Kidney epithelial cell (primary cell): ENCODE measurements around the gene ZNF208. TPM values are rescaled to one million over a fixed set of nuclear protein-coding genes. Genes with fewer than 3 reads are reported as not detected.
"Not testable (repeated sequence)": the region's sequence is repeated elsewhere in the genome, so short reads cannot be mapped to it uniquely, and the experiment has no call there.

ENCODE experiments used
- DNase-seq: peaks from one replicate; pipeline ENCODE4 v3.0.0-alpha.2; 2010; ENCODE audit warnings: low read depth
- H3K27me3 ChIP-seq: 2 replicates; pipeline ENCODE4 v1.6.0; 2011; ENCODE audit warnings: low read length; ENCODE audit not compliant: control insufficient read depth, insufficient read depth
- H3K36me3 ChIP-seq: 2 replicates; pipeline ENCODE4 v1.5.1; 2011; ENCODE audit warnings: low read length; ENCODE audit not compliant: control insufficient read depth, insufficient read depth
- H3K4me3 ChIP-seq: 2 replicates; pipeline ENCODE4 v1.5.1; 2011; ENCODE audit warnings: low read depth, mild to moderate bottlenecking, control low read depth, low read length
- CTCF ChIP-seq: IDR thresholded peaks from 2 replicates; pipeline ENCODE4 v1.5.1; 2011; ENCODE audit warnings: mild to moderate bottlenecking, moderate library complexity, low read length, control low read depth, inconsistent platforms; ENCODE audit not compliant: insufficient read depth, poor library complexity, severe bottlenecking
- total RNA-seq: library from RNA; depleted of rRNA; stranded (reverse); fragments of >200 nt; gene quantifications from 2 replicates; pipeline ENCODE4 v1.2.3, GENCODE V29; 2015

ZNF208 gene
- 0.08 and 0.41 TPM in 2 replicates for total RNA-seq

- not testable (repeated sequence) for H3K36me3 ChIP-seq, H3K4me3 ChIP-seq, DNase-seq, H3K27me3 ChIP-seq
Measured at GRCh38 chr19:22010437-22011143, at the start of gene ZNF208. ZNF208 (minus strand) TSS chr19:22010943; CDS start chr19:22010794, 149 bp downstream.

GRCh38 chr19:22052644-22053013, 41.9 kb upstream of the ZNF208 start:
- no peak for DNase-seq
- peak overlapping the region; percentile 58 for H3K4me3 ChIP-seq

GRCh38 chr19:22041151-22041550, 30.4 kb upstream of the ZNF208 start:
- not testable (repeated sequence) for H3K27me3 ChIP-seq

More at GRCh38 chr19:22052644-22053013, 41.9 kb upstream of the ZNF208 start:
- Histone ChIP-seq H3K27me3 (no peaks in the 10 kb centered on the region), H3K36me3 (no peaks in the 10 kb centered on the region)
- TF ChIP-seq CTCF: no peak

GRCh38 chr19:22030680-22031079, 19.9 kb upstream of the ZNF208 start:
- no peaks in the 10 kb centered on the region for H3K36me3 ChIP-seq
- no peak for TF ChIP-seq CTCF
- no peak for DNase-seq

More at GRCh38 chr19:22041151-22041550, 30.4 kb upstream of the ZNF208 start:
- DNase-seq, H3K36me3 ChIP-seq, H3K4me3 ChIP-seq: not testable (repeated sequence)

GRCh38 chr19:22026687-22027086, 15.9 kb upstream of the ZNF208 start:
- DNase-seq: no peak
- no peak for TF ChIP-seq CTCF
- Histone ChIP-seq H3K27me3 (no peaks in the 10 kb centered on the region), H3K36me3 (no peaks in the 10 kb centered on the region), H3K4me3 (no peak overlapping the region)

More at GRCh38 chr19:22030680-22031079, 19.9 kb upstream of the ZNF208 start:
- H3K4me3 ChIP-seq: no peak overlapping the region
- no peaks in the 10 kb centered on the region for H3K27me3 ChIP-seq

GRCh38 chr19:22025539-22025938, 14.8 kb upstream of the ZNF208 start:
- H3K27me3 ChIP-seq, H3K4me3 ChIP-seq, H3K36me3 ChIP-seq, DNase-seq: not testable (repeated sequence)

- TF ChIP-seq CTCF: no peak
- Histone ChIP-seq H3K36me3 (no peaks in the 10 kb centered on the region), H3K27me3 (no peaks in the 10 kb centered on the region)
Measured at GRCh38 chr19:21970466-21970865, 40.3 kb downstream of the ZNF208 start.

More at GRCh38 chr19:21970466-21970865, 40.3 kb downstream of the ZNF208 start:
- H3K4me3 ChIP-seq: no peak overlapping the region
- no peak for DNase-seq
